DMS79 (cell line): ENCODE data around the gene PPP1R10.
"Not testable (repeated sequence)": the region's sequence is repeated elsewhere in the genome, so short reads cannot be mapped to it uniquely, and the experiment has no call there.

Experiments
- DNase-seq: peaks from one replicate; lab custom pipeline; 2025; lab: John Stamatoyannopoulos, UW

Gene PPP1R10

GRCh38 chr6:30616811-30617564 lies at the start of gene PPP1R10:
Gene PPP1R10 (minus strand): TSS chr6:30617243. CDS start chr6:30609944, 7,299 bp downstream.
- DNase-seq: peak; percentile 99

- DNase-seq: not testable (repeated sequence)
These were observed 49.3 kb upstream of the PPP1R10 start for GRCh38 chr6:30666300-30666699.

DNA sequence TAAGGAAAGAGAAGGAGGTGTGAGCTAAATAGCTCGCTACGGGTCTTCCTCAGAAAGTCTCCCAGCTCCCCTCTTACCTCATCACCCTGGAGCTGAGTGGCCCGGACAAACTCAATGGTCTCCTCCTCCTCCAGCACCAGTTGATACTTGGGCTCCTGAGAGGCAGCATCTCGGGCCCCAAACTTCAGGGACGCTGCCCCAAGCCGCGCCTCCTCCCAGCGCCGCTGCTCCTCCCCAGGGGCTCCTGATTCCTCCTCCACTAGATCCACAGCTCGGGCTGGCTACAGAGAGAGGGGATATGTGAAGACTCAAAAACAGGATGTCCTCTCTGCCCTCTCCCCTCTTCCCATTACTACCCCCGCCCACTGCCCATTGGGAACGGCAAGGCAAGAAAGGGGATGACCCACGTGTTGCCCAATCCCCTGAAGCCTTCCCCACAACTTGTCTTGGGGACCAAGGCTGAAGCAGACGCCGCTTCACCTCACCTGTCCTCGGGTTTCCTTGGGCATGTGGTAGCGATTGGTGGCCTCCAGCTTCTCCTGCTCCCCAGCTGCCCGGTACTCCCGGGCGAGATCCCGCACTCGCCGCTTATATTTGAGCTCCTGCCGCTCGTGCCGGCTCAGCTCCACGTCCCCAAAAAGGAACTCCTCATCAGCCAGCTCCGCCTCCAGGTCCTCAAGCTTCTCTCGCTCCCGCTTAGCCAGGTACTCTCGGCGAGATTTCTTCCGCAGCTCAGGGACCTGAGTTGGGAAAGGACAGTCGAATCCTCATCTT lies 48.1 kb upstream of the PPP1R10 start:
- no peak for DNase-seq

GRCh38 chr6:30657922-30658321 lies 40.9 kb upstream of the PPP1R10 start:
- DNase-seq: not testable (repeated sequence)

GRCh38 chr6:30657454-30657853 lies 40.4 kb upstream of the PPP1R10 start:
- DNase-seq: no peak

GRCh38 chr6:30656513-30656912 lies 39.5 kb upstream of the PPP1R10 start:
- no peak for DNase-seq

DNA sequence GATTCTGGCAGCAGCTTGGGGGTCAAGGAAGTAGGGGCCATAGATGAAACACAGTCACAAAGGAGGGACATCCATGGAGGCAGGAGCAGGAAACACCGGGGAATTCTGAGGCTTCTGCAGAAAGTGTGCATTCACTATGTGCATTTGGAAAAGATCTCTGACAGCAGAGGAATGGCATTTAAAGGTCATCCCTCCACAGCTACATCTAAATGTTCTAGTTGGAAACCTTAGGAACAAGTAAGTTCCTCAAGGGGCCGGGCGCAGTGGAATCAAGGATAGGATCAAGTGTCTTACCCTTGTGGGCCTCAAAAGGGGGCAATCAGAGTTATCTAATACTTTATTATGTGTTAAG lies 38.7 kb upstream of the PPP1R10 start:
- no peak for DNase-seq

DNA sequence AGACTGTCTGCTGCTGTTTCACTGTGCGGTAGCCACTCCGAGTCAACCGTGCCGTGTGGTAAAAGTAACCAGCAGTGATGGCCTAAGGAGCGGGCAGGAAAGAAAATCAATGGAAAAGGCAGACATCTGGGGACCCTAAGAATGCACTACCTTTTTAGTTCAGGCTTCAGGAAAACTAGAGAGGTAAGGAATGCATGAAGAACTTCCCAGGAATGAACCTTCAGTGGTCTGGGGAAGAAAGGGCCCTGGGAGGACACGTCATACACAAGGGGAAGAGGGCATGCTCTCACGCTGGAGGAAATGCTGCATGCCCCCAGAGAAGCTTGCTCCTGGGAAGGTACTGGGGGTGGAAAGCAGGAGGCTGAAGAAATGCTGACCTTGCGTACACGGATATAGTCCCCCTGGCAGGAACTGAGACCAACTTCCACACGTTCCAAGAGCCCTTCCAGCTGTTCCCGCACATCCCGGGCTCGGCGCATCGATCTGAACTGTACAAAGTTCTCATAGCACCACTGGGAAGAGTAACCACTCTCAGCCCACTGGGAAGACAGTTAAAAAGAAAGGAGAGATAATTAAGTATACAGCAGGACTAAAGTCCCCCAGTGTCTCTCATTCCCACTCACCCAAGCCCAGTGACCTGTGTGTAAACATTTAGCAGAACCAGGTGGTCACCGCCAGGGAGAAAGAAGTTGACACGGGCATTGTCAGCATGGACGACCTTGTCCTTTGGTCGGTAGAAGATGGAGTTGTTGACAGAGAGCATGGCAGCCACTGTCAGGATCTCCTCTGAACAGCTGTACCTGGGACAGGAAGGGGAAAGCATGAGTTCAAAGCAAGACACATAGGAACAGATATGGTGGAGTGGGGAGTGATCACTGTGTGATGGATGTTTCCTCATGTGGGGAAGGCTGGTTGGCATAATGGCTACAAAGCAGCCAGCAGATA lies 38.0 kb upstream of the PPP1R10 start:
- DNase-seq: no peak

DNA sequence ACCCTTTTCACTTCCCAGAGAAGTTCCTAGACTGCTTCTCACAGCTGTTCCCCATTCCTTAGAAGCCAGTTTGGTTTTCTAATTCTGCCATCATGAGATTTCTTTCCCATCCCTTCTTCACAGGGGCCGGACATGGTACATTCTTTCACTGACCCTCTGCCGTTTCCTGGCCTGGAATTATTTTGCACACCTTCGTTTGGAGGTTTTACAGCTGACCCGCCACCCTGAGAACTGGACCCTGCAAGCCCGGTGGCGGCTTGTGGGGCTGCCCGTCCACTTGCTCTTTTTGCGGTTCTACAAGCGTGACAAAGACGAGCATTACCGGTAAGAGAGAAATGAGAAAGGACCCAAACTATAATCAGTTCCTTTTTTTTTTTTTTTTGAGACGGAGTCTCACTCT lies 34.1 kb upstream of the PPP1R10 start:
- no peak for DNase-seq

- peak; percentile 89 for DNase-seq
These were observed 30.4 kb upstream of the PPP1R10 start for GRCh38 chr6:30647242-30648116.

GRCh38 chr6:30646450-30647241 lies 29.6 kb upstream of the PPP1R10 start, which contains the start of gene C6orf136:
Gene C6orf136 (plus strand): TSS chr6:30647133. CDS start chr6:30647232, 99 bp downstream.
- peak; percentile 89 for DNase-seq

DNA sequence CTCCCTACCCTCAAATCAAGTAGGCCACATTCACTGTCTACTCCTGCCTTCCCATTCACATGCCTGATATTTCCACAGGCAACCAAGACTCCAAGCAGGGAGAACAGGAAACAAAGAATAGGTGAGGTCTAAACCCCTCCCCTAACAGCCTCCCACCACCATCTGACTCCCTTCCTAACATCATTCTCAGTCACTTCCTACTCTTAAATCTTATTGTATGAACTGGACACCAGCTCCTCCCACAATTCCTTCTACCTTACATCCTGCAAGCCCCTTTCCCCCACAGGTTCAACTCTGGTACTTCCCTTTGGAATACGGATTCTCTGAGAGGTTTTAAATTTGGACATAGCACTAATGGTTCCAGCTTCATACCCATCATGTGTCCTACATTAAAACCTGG lies 28.9 kb upstream of the PPP1R10 start:
- DNase-seq: no peak

DNA sequence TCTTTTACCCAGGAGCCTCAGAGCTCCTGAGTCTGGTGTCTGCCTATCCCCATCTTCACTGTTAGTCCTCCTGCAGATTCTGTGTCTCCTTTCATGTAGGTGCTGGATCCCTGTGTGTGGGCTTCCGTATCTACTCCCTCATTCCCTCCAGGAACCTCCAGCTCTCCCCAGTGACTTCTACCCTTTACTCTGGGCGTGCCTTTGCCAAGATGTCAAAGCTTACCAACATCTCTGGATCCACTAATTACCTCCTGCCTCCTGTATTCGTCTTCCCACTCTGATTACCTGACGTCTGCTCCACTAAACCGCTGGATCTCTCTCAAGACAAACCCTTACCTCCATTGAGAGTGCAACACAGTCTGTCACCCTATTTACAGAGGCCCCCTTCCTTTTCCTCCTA lies 27.7 kb upstream of the PPP1R10 start:
- DNase-seq: no peak

DNA sequence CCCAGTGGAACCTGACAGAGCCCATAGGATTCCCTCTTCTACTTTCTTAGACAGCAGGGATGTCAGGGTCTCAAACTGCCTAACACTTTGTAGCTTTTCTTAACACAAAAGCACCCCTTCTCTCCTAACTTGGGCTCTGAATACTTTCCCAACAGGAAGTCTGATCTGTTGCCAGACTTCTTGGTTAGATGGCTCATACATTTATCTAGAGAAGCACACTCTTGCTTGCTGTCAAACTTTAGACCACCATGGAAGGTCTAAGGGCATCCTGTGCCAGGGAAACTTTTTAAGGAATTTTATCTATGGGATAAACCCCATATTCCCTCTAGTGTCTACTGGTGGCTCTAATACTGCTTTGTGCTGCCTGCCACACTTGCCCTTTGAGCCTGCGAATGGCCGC lies 26.6 kb upstream of the PPP1R10 start:
- DNase-seq: no peak

DNA sequence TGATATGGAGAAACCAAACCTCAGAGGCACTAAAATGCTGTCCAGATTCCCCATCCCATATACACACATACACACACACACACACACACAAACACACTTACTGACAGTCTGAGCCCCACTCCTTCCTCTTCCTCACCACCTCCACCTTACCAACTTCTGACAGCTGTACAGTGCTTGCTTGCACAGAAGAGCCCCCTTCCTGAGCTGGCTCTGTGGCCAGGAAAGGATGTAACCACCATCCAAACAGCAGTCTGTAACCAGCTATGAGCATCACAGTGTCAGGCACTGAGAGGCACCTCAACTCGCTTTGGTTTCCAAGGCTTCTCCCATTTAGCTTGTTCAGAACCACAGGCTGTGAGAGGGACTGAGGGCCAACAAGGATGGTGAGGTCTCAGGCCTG lies 24.0 kb upstream of the PPP1R10 start:
- no peak for DNase-seq

- no peak for DNase-seq
These were observed 23.4 kb upstream of the PPP1R10 start for GRCh38 chr6:30640481-30640880.

DNA sequence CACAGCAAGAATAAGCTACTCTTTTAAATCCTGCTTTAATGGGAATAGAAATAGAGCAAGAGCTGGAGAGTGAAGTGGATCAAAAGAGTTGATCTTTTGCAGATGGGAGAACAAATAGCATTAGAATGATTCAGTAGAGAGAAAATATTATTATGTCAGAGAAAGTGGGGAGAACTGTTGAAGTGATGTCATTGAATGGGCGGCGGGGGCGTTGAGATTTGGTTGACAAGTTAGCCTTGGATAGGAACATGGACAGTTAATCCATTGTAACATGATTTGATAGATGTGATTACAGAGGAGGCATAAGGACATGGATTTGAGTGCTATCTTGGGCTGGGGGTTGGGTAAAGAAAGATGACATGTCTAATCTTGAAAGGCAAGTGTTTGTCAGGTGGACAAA lies 18.8 kb upstream of the PPP1R10 start:
- no peak for DNase-seq

DNA sequence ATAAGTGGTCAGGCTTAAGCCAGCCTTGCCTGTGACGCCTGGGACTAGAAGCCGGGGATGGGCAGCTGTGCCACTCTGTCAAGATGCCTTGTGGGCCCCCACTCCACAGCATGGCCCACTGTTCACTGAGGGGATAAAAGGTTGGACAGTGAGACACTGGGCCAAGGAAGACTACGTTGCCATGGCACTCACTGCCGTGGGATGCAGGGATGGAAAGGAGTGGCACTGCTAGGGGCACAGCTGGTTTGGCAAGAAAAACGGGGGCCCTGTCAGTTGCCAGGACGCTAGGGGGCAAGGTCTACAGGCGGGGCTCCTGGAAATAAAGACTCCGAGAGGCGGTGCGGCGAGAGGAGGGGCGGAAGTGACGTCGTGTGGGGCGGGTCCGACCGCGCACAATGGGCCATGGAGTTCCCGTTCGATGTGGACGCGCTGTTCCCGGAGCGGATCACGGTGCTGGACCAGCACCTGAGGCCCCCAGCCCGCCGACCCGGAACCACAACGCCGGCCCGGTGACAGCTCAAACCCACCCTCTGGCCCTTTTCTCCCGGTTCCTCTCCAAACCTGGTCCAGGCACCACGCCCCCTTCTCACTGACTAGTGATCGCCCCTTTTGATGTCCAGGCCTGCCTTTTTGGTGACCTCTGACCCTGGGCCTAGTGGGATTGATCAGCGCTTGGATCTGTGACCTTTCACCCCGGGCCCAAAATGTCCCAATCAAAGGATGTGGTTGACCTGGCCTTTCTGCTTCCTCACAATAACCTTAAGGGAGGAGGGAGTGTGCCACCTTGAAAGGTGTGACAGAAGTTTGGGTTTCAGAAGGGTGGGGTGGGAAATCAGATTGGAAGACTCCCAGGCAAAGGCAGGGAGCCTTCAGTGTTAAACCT lies 9.7 kb upstream of the PPP1R10 start, which contains the start of gene ATAT1:
TSS of gene ATAT1 (plus strand) at position 391 of the 883 bp plus-strand sequence.
- peak; percentile 82 for DNase-seq

DNA sequence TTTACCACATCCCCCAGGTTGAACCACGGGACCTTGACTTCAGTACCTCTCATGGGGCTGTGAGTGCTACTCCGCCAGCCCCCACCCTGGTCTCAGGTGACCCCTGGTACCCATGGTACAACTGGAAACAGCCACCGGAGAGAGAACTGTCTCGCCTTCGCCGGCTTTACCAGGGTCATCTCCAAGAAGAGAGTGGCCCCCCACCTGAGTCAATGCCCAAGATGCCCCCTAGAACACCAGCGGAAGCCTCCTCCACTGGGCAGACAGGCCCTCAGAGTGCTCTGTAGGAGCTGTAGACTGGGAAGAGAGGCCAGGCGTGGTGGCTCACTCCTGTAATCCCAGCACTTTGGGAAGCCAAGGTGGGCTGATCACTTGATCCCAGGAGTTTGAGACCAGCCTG lies 8.5 kb upstream of the PPP1R10 start:
- DNase-seq: no peak
